COR-L47 (cell line): ENCODE data around the gene LLGL2.
A peak's percentile ranks its signal among the peaks of the same experiment; 100 is the strongest.
"Not testable (repeated sequence)": the region's sequence is repeated elsewhere in the genome, so short reads cannot be mapped to it uniquely, and the experiment has no call there.

Experiments
- DNase-seq: peaks from one replicate; lab custom pipeline; 2025; lab: John Stamatoyannopoulos, UW

The LLGL2 gene

DNA sequence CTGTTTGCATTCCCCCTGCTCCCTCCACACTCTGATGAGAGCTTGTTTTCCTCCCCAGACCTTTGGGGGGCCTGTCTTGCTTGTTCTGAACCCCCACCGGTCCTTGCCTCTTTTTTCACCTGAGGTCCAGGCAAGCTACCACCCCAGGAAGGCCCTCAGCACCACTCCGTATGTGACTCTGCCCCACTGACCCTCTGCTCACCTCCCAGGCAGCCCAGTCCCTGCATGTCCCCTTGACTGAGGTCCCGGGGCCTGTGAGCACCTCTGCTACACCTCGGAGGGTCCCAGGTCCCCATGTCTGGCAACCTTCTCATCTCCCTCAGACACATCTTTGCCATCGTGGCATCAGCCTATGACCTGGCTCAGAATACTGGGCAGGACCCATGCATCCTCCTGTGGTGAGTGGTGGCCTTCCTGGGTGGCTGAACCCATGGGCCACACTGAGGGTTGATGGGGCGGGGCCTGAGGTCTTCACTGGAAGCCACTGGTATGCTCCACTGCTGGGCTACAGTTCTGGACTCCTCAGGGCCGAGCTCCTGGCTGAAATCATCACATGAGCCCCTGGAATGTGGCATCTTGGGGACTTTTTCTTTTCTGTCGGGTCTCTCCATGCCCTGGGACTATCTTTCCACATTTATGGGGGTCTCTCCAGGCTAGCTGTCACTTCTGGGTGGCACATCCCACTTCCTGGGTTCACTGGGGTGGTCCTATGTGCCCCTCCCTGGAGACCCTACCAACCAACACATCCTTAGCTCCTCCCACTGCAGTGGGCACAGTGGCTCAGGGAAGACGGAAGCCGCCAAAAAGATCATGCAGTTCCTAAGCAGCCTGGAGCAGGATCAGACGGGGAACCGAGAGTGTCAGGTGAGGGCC is 65.6 kb downstream of the LLGL2 start:
- no peak for DNase-seq

DNA sequence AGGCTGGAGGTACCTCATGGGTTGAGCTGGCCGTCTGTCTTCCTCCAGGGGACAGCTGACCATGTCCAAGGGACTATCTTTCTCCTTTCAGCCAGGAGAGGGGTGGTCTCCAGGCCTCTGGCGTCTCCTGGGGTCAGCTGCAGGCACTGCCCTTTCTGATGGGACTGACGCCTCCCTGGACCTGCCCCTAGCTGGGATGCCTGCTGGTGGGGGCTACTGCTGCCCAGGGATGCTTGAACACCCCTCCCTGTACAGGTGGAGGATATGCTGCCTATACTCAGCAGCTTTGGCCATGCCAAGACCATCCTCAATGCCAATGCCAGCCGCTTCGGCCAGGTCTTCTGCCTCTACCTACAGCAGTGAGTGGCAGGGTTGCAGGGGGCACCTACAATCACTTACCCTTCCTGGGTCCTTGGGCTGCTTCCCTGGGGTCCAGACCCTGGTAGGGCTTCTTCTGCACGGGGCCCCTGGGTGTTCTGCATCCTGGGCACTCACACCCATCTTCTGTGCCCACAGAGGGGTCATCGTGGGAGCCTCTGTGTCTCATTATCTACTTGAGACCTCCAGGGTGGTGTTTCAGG is 66.3 kb downstream of the LLGL2 start:
- no peak for DNase-seq

DNA sequence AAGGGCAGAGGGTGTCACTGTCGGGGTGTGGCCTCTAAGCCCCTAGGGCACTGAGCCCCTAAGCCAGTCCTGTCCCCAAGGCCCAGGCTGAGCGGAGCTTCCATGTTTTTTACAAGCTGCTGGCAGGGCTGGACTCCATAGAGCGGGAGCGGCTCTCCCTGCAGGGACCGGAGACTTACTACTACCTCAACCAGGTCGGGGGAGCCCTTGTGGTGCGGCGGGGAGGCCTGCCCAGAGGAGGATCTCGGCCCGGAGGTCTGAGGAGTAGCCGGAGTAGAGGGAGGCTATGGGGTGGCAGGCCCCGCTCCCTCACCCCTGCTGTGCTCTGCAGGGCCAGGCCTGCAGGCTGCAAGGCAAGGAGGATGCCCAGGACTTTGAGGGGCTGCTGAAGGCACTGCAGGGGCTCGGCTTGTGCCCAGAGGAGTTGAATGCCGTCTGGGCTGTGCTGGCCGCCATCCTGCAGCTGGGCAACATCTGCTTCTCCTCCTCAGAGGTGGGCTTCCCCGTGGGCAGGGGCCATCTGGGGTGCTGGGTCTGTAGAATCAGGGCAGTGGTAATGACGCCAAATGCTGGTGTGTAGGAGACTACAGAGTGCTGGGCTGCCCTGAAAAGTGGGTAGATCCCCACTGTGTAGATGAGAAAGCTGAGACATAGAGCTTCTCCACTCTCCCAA is 67.0 kb downstream of the LLGL2 start:
- no peak for DNase-seq

DNA sequence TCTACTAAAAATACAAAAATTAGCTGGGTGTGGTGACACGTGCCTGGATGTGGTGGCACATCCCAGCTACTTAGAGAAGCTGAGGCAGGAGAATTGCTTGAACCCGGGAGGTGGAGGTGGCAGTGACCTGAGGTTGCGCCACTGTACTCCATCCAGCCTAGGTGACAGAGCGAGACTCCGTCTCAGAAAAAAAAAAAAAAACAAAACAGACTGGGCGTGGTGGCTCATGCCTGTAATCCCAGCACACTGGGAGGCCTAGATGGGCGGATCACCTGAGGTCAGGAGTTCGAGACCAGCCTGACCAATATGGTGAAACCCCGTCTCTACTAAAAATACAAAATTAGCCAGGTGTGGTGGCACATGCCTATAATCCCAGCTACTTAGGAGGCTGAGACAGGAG is 67.9 kb downstream of the LLGL2 start:
- DNase-seq, result not testable (repeated sequence)

DNA sequence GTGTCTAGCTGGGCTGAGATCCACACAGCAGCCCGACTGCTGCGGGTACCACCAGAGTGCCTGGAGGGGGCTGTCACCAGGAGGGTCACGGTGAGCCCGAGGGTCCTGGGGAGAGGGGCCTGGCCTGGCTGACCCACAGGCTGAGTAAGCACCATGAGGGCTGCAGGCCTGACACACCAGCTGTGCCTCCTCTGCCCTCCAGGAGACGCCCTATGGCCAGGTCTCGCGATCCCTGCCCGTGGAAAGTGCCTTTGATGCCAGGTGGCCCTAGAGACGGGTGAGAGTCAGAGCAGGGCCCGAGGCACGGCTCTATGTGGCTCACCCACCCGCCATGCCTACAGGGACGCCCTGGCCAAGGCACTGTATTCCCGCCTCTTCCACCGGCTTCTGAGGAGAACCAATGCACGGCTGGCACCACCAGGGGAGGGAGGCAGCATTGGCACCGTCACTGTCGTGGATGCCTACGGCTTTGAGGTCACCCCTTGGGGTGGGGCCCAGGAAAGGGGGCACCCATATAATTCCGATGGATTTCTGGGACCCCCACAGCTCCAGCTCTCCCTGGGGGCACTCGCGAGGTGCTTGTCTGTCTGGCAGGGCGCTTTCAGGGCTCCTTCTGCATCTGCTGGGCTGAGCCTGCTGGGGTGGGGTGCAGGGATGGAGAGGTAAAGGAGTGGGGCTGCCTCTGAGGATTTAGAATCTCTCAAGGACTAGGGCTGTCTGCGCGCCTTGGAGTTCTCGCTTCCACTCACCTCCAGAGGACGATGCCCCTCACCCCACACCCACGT is 69.2 kb downstream of the LLGL2 start:
- no peak for DNase-seq

DNA sequence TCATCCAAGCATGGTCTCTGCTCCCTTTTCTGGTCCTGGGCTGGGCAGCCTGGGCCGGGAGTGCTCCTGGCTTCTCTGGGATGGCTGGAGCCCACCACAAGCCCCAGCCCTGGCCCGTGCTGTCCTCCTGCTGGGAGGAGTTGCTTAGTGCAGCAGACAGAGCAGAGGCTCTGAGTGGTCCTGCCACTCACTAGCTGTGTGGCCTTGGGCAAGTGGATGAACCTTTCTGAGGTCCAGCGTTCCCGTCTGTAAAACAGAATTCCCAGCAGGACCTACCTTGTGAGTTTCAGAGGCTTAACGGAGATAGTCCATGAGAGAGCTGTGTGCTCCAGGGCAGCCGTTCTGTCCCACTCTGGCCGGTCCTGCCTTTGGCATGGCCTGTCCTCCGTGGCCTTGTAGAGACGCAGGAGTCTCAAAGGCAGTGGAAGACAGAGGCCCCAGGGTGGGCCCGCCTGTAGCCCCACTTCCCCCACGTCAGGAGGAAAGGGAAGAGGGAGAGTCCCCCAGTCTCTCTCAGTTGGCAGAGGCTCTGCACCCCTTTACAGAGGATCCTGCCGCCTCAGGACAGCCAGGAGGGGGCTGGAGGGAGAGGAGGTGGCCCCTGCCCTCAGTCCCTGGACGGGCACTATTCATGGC is 69.9 kb downstream of the LLGL2 start:
- DNase-seq, result no peak

DNA sequence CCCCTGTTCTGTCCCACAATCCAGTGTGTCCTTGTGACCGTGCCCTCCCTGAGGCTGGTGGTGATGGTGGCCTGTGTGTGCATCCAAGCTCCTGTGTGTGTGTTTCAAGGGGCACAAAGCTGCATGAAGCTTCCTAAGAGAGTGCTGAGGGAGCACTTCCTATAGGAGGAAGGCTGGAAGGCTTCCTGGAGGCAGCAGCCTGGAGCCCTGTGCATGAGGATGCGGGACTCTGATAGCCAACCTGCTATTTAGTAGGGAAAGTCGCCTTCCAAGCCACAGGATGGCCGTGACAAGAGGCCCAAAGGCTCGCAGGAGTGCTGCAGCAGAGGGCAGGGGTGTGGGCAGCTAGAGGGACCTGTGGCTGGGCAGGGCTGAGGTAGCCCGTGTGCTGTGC is 70.4 kb downstream of the LLGL2 start:
- no peak for DNase-seq

DNA sequence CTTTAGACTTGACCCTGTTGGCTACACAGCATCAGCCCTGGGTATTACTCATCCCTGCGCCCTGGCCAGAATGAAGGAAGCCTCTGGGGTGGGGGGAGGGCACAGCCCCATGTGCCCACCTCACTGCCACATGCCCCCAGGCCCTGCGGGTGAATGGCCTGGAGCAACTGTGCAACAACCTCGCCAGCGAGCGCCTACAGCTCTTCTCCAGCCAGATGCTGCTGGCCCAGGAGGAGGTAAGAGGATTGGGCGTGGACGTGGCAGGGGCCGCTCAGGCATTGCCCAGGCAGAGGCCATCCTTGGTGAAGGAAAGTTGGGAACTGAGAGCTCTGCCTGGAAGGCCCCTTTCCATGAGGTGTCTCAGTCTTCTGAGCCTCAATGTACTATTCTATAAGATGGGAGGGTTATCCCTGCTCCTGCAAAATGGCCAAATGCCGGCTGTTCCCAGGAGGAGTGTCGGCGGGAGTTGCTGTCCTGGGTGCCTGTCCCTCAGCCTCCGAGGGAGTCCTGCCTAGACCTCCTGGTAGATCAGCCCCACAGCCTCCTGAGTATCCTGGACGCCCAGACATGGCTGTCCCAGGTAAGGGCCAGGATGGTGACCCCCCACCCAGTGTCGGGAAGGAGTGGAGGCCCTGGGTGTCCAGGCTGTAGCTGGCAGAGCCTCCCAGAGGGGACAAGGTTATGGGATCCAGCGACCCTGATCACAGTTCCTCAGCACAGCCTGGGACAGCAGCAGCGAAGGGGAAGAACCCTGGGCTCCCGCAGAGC is 71.0 kb downstream of the LLGL2 start:
- DNase-seq, result no peak

DNA sequence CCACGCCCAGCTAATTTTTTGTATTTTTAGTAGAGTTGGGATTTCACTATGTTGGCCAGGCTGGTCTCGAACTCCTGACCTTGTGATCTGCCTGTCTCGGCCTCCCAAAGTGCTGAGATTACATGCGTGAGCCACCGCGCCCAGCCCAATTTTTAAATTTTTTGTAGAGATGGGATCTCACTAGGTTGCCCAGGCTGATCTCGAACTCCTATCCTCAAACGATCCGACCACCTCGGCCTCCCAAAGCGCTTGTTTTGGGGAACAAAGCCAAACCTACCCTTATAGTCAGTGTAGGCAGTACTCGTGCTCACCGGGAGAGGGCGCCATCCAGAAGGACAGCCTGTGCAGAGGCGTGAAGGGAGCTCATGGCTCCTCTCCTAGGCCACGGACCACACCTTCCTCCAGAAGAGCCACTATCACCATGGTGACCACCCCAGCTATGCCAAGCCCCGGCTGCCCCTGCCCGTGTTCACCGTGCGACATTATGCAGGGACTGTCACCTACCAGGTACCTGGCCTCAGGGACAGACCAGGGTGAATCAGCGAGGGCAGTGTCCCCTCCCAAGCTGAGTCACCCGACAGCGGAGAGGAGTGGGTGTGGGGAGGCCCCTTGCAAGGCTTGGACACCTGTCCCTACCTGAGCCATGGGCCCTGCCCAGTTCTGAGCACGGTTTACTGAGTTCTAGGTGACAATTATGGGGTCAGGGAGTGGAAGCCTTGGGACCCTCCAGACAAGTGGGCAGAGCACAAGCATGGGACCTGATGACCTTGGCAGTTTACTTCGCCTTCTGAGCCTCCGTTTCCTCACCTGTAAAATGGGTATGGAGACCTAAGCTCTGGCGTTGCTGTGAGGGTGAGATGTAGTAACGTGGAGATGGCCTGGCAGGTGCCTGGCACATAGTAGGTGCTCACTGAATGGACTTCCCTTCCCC is 75.8 kb downstream of the LLGL2 start:
- peak; percentile 33 for DNase-seq

DNA sequence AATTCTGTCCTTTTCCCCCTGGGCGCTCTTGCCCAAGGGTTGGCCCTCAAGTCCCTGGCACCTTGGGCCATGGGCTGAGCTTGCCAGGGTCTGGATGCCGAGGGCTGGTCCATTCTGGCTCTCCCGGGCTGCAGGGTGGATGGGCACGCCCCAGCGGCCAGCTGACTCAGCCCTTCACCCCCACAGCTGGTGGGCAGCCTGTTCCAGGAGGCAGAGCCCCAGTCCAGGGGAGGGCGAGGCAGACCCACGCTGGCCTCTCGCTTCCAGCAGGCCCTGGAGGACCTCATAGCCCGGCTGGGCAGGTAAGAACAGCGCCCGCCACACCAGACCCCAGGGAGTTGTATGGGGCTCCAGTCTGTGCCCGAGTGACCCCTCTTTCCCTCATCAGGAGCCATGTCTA is 77.1 kb downstream of the LLGL2 start:
- DNase-seq, result no peak

DNA sequence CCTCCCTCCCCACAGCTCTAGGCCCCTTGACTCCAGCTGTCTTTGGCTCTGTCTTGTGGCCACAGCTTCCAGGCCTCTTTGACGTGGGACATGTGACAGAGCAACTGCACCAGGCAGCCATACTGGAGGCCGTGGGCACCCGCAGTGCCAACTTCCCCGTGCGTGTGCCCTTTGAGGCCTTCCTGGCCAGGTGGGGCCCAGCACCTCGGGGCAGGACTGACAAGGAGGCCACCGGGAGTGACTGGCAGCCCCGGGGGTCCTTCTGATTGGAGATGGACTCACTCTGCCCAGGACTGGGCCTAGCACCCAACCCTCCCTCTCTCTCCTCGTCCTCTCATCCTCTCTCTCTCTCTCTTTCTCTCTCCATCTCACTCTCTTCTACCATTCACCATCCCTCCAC is 77.6 kb downstream of the LLGL2 start:
- DNase-seq, result no peak

DNA sequence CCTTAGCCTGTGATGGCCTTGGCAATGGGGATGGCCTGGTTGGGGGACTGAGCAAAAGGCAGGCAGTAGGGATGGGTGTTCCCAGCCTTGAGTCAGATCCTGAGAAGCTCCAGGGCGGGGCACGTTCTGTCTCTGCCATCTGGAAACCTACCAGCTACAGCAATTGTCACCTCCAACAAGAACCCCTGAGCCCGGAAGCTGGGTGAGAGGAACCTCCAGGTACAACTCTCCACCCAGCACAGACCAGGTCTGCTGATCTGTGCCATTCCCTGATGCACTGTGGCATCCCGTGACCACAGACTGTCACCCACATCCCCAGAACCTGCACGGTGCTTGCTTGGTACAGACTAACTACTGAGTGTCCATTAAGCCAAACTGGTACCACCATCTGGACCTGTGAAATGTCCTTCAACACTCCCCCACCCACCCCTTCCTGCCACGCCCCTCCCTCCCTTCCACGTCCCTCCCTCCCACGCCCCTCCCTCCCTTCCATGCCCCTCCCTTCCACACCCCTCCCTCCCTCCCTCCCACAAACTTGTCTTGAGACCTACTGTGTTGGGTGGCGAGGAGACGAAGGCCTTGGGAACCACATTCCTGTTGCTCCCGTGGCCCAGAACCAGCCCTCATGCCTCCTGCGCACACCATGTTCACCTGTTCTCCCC is 78.7 kb downstream of the LLGL2 start:
- no peak for DNase-seq

DNA sequence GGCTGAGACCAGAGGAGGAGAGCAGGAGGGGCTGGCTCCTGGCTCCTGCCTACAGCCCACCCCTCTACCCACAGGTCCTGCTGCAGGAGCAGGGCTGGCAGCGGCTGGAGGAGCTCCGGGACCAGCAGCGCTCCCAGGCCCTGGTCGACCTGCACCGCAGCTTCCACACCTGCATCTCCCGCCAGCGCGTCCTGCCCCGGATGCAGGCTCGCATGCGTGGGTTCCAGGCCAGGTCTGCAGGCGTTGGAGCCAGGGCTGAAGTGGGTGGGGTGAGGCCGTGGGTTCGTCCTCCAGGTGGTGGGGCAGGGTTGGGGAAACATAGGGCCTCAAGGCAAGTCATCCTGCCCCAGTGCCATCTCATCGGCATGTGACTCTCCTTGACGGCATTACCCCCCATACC is 80.3 kb downstream of the LLGL2 start:
- DNase-seq, result no peak

DNA sequence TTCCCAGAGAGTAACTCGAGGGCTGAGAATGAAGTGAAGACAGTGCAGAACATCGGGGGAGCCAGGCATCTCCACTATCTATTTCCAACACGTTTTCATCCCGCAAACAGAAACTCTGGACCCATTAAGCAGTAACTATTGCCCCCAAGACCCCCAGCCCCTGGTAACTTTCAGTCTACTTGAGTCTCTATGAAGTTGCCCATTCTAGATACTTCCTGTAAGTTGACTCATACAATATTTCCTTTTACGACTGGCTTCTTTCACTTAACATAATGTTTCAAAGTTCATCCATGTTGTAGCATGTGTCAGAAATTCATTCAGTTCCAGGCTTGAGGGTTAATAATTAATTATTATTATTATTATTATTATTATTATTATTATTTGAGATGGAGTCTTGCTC is 81.6 kb downstream of the LLGL2 start:
- DNase-seq, result no peak

DNA sequence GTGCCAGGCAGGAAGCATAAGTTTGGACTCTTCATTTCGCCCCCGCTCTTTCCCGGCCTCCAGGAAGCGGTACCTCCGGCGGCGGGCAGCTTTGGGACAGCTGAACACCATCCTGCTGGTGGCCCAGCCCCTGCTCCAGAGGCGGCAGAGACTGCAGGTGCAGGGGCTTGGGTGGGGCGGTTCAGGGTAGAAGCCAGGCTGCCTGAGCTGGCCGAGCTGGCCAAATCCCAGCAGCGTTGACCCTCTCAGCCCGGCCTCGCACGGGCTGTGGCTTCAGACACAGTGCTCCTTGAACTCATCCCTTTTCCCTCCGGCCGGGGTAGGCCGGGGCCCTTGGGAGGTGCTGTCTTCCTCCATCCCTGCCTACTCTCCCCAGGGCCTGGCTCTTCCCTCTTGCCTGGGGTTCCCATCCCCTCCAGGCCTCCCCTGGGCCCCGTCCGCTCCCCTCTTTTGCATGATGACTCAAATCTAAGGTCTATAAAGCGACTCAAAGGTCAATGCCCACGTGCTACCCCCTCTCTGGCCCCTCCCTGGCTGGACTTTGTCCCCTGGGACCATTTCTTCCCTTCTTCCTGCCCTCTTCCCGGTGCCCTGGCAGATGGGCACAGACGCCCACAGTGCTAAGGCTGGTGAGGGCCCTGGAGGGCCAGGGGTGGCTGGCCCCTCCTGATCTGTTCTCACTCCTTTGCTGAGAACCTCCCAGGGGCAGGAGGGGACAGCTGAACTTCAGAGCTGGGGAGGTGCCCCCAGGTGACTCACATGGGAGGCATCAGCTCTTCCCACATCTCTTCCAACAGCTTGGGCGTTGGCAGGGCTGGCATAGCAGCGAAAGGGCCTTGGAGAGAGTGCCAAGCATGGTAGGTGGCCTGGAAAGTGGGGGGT is 84.8 kb downstream of the LLGL2 start:
- DNase-seq, result no peak

DNA sequence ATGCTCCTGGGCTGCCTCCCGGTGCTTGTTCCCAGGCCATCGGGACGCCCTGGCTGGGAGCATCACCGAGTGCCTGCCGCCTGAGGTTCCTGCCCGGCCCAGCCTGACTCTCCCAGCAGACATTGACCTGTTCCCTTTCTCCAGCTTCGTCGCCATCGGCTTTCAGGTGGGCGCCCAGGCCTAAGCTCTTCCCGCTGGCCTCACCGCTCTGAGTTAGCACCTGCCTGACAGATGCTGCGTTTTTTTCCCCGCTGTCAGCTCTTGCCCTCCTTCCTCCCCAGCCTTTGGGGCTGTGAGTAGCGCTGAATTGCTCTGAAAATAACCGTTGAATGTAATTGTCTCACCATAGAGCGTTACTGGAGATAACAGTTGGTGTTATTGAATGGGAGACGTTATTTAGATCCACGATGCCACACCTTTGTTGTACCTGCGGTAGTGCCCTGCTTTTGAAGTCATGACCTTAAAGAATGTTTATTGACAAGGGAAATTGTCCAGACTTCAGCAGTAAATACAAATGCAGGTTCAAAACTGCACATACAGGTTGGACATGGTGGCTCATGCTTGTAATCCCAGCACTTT is 86.4 kb downstream of the LLGL2 start:
- no peak for DNase-seq

DNA sequence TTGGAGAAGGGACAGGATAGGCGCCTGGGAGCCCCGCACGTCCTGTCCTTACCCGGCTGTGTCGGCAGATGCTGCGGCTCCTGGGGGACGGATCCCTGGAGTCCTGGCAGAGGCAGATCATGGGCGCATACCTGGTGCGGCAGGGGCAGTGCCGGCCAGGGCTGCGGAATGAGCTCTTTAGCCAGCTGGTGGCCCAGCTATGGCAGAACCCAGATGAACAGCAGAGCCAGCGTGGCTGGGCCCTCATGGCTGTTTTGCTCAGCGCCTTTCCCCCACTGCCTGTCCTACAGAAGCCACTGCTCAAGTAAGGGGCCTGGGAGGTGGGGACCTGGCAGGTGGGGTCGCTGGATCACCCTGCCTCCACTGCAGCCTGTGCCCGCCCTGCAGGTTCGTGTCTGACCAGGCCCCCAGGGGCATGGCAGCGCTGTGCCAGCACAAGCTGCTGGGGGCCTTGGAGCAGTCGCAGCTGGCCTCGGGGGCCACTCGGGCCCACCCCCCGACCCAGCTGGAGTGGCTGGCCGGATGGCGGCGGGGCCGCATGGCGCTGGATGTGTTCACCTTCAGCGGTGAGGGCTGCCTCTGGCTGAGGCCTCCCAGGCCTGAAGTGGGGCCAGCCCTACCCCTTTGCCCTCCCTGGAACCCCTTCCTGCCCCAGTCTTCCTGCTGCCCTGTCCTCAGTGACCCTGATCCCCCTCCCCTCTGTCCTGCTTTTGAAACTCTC is 87.6 kb downstream of the LLGL2 start:
- DNase-seq, result no peak
